Lung (tissue), 12 donors: ENCODE results near the gene KIAA1755. TPM values are rescaled to one million over a fixed set of nuclear protein-coding genes. Genes with fewer than 3 reads are reported as not detected.

Source experiments
- ATAC-seq: fragments of 200-7000 bp; cut with Tn5 transposase; one replicate; pipeline ENCODE4 v1.9.1; 2020; ENCODE audit warnings: moderate number of reproducible peaks; ENCODE audit not compliant: insufficient read depth, low FRiP score
- DNase-seq, 3 donors: peaks; one replicate each; pipeline ENCODE4 v3.0.0-alpha.2; 2013 to 2017
- H3K27ac ChIP-seq, 2 donors: one replicate each; pipeline ENCODE4 v1.5.1; 2013; ENCODE audit warnings: mild to moderate bottlenecking in 2 of 2, moderate library complexity in 2 of 2, control low read depth in 1 of 2, inconsistent platforms in 1 of 2, low read depth in 1 of 2, low read length in 1 of 2
- H3K27me3 ChIP-seq, 3 donors: one replicate each; pipeline ENCODE4 v1.5.1; 2013; ENCODE audit warnings: low read length in 2 of 3; ENCODE audit not compliant: control insufficient read depth in 3 of 3, insufficient read depth in 3 of 3
- H3K36me3 ChIP-seq, 4 donors: one replicate each; pipeline ENCODE4 v1.5.1; 2013; ENCODE audit warnings: low read length in 4 of 4, mild to moderate bottlenecking in 1 of 4, moderate library complexity in 1 of 4; ENCODE audit not compliant: control insufficient read depth in 4 of 4, insufficient read depth in 4 of 4
- H3K4me1 ChIP-seq, 5 donors: one replicate each; pipeline ENCODE4 v1.5.1; 2013; ENCODE audit warnings: low read length in 5 of 5, mild to moderate bottlenecking in 2 of 5, moderate library complexity in 1 of 5; ENCODE audit not compliant: control insufficient read depth in 5 of 5, insufficient read depth in 5 of 5
- H3K4me3 ChIP-seq: one replicate; pipeline ENCODE4 v1.5.1; 2013; ENCODE audit warnings: mild to moderate bottlenecking, control low read depth, moderate library complexity
- H3K9ac ChIP-seq, 2 donors: one replicate each; pipeline ENCODE4 v1.5.1; 2013; ENCODE audit warnings: low read length in 2 of 2, control low read depth in 1 of 2; ENCODE audit not compliant: insufficient read depth in 1 of 2
- H3K9me3 ChIP-seq, 4 donors: one replicate each; pipeline ENCODE4 v1.5.1; 2013; ENCODE audit warnings: low read length in 3 of 4, mild to moderate bottlenecking in 1 of 4, moderate library complexity in 1 of 4; ENCODE audit not compliant: control insufficient read depth in 4 of 4, insufficient read depth in 3 of 4
- WGBS, 2 donors: extraction: QIAGEN DNeasy Blood & Tissue Kit; methylation state at CpG; one replicate each; pipeline ENCODE4 v1.1.7; 2013; 5-methylcytosine and 5-hydroxymethylcytosine counted together
- polyA plus RNA-seq, 2 donors: library from polyadenylated mRNA; stranded (reverse); fragments of 200-250 nt; gene quantifications; one replicate each; pipeline ENCODE4 v1.2.1, GENCODE V29; 2013
- total RNA-seq, 2 donors: library from RNA; depleted of rRNA in 1 of 2; stranded (reverse); fragments of >200 nt in 1 of 2; gene quantifications; one replicate each; pipeline ENCODE4 v1.2.1, GENCODE V29; 2014 to 2021
- TF ChIP-seq, protein P1 (sequence below): IDR thresholded peaks from 2 replicates; pipeline ENCODE4 v1.5.1; 2012; ENCODE audit warnings: mild to moderate bottlenecking; ENCODE audit errors: control extremely low read depth, extremely low read depth
- donor health status: control.
- donor health status: control.
- donor health status: Bipolar disorder and iron deficiency.
- donor health status: healthy.
- donor health status: DM: yes; HTN: yes; CAD: no.

KIAA1755 gene
- total and polyA plus RNA-seq, 4 donors, result 0.33 to 2.0 (median 1.3) TPM

DNA sequence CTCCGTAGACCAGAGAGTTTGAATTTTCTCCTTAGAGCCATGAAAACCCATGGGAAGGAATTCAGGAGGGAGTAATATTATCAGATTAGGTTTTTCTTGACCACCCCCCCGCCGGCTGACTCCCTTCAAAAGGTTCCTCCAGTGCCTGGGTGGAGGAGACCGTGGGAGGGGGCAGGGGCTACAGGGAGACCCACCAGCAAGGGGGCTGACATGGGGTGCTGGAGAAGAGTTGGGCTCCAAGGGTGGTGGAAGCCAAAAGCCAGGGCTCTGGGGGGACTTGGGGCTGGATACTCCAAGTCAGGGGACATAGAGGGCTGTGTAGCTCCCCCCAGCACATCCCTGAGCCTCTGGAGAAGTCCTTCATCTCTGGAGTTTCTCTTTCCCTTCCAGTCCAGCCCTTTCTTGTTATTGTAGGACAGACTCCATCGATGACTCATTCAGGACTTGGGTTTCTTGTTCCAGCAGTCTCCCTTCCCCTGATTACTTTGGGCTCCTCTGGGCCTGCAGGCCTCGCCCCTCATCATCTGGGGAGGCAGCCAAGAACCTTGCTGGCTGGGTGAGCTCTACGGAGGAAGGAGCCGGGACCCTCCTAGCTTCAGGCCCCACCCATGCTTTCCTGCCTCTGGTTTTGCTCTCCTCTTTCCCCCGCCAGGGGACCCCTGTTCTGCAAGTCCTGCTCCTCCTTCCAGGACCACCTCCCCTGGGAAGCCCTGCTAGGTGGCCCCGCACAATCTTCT, 10.5 kb upstream of the KIAA1755 start:
- no peaks in the 10 kb centered on the region for H3K9me3 ChIP-seq
- H3K36me3 ChIP-seq, result no peaks in the 10 kb centered on the region
- no peak overlapping the region for H3K27ac ChIP-seq
- H3K9ac ChIP-seq, result no peak overlapping the region
- no peaks in the 10 kb centered on the region for H3K27me3 ChIP-seq
- H3K4me3 ChIP-seq, result no peak overlapping the region
- ATAC-seq (no peak), DNase-seq (peak in 1 of 3 donors; percentile 43)
- TF ChIP-seq, protein P1, sequence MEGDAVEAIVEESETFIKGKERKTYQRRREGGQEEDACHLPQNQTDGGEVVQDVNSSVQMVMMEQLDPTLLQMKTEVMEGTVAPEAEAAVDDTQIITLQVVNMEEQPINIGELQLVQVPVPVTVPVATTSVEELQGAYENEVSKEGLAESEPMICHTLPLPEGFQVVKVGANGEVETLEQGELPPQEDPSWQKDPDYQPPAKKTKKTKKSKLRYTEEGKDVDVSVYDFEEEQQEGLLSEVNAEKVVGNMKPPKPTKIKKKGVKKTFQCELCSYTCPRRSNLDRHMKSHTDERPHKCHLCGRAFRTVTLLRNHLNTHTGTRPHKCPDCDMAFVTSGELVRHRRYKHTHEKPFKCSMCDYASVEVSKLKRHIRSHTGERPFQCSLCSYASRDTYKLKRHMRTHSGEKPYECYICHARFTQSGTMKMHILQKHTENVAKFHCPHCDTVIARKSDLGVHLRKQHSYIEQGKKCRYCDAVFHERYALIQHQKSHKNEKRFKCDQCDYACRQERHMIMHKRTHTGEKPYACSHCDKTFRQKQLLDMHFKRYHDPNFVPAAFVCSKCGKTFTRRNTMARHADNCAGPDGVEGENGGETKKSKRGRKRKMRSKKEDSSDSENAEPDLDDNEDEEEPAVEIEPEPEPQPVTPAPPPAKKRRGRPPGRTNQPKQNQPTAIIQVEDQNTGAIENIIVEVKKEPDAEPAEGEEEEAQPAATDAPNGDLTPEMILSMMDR, result no peak
- 69 to 82% methylated on average over 10 of the region's 10 CpGs for WGBS, 2 donors
- H3K4me1 ChIP-seq, result peaks cover 0 to 6% (median 0%) of the 10 kb centered on the region in 5 donors

DNA sequence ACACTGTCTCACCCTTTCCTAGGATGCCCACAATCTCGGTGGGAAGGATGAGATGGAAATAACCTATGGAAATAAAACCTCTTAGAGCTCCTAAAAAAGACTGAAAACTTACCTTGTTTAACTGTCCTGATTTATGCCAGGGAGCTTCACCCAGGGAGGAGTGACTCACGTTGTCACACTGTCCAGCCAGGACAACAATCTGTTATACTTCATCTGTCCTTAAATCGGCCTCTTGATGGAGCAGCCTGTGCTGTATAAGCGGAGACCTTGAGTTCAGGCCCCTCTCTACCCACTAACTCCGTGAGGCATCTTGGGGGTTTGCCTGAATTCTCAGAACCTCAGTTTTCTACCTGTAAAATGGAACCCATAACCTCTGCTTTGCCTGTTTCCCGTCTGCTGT, 9.2 kb upstream of the KIAA1755 start:
- H3K27ac ChIP-seq, result no peak overlapping the region
- WGBS, 2 donors, result 85 to 92% methylated on average over 6 of the region's 6 CpGs

DNA sequence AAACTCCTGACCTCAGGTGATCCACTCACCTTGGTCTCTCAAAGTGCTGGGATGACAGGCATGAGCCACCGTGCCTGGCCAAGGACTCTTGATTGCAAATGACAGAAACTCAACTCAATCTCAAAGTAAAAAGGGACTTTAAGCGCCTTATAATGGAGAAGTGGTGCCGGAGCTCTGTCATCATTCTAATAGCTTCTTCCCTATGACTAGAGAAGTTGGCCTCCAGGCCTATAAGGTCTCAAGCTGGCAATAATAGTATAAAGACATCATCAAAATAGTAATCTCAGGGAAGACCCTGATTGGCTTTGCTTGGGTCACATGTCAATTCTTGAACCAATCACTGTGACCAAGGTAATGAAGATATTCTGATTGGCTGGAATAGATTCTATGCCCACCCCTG, 8.5 kb upstream of the KIAA1755 start:
- Histone ChIP-seq H3K4me3 (no peak overlapping the region), H3K9me3 (peaks cover 0 to 2% (median 0%) of the 10 kb centered on the region in 4 donors), H3K27ac (no peak overlapping the region), H3K36me3 (no peaks in the 10 kb centered on the region), H3K9ac (no peak overlapping the region), H3K27me3 (no peaks in the 10 kb centered on the region), H3K4me1 (peaks cover 0 to 6% (median 0%) of the 10 kb centered on the region in 5 donors)
- TF ChIP-seq, protein P1, result no peak
- DNase-seq (no peak), ATAC-seq (no peak)
- 77 to 85% methylated on average over 3 of the region's 3 CpGs for WGBS, 2 donors

More for the DNA sequence above, 9.2 kb upstream of the KIAA1755 start:
- H3K4me1 ChIP-seq, result peaks cover 0 to 6% (median 0%) of the 10 kb centered on the region in 5 donors
- H3K9me3 ChIP-seq, result peaks cover 0 to 2% (median 0%) of the 10 kb centered on the region in 4 donors
- H3K36me3 ChIP-seq, result no peaks in the 10 kb centered on the region
- no peak overlapping the region for H3K4me3 ChIP-seq
- TF ChIP-seq, protein P1, result no peak
- no peak for ATAC-seq
- no peak for DNase-seq
- no peak overlapping the region for H3K9ac ChIP-seq
- no peaks in the 10 kb centered on the region for H3K27me3 ChIP-seq
